HepG2 (cell line): ENCODE measurements around the gene CPT1C. TPM values are rescaled to one million over a fixed set of nuclear protein-coding genes. Genes with fewer than 3 reads are reported as not detected.

ENCODE experiments used
- AGO1 ChIP-seq: fragments of 200-400 bp; formaldehyde crosslinking; IDR thresholded peaks from 2 replicates; pipeline ENCODE4 v1.6.1; 2017; ENCODE audit warnings: mild to moderate bottlenecking, low read depth, low read length, moderate library complexity; ENCODE audit not compliant: poor library complexity, severe bottlenecking
- ARNT2 ChIP-seq: sonication (generic); formaldehyde crosslinking; IDR thresholded peaks from 2 replicates; pipeline ENCODE4 v1.8.0; 2022; ENCODE audit warnings: mild to moderate bottlenecking, low read depth, missing genetic modification reagents, moderate library complexity
- ATM ChIP-seq: fragments of 450-650 bp; IDR thresholded peaks from 2 replicates; pipeline ENCODE4 v1.7.1; 2017; ENCODE audit warnings: mild to moderate bottlenecking, borderline replicate concordance
- CEBPB ChIP-seq: IDR thresholded peaks from 2 replicates; pipeline ENCODE4 v1.6.1; 2011; ENCODE audit warnings: low read depth, low read length, improper control_type of control experiment, borderline replicate concordance
- CEBPG ChIP-seq: IDR thresholded peaks from 2 replicates; pipeline ENCODE4 v1.6.1; 2016
- KAT8 ChIP-seq: IDR thresholded peaks from 2 replicates; pipeline ENCODE4 v1.6.1; 2016; ENCODE audit warnings: missing genetic modification reagents, missing compliant biosample characterization
- MAF1 ChIP-seq: sonication (generic); formaldehyde crosslinking; IDR thresholded peaks from 2 replicates; pipeline ENCODE4 v1.5.0; 2020; ENCODE audit warnings: missing genetic modification reagents, borderline replicate concordance
- MEIS1 ChIP-seq: sonication (generic); formaldehyde crosslinking; IDR thresholded peaks from 2 replicates; pipeline ENCODE4 v1.9.0; 2021; ENCODE audit warnings: mild to moderate bottlenecking, missing genetic modification reagents, moderate library complexity, borderline replicate concordance
- MLLT10 ChIP-seq: sonication (generic); formaldehyde crosslinking; IDR thresholded peaks from 2 replicates; pipeline ENCODE4 v1.4.0; 2020; ENCODE audit warnings: missing genetic modification reagents
- PAX8 ChIP-seq: sonication (generic); formaldehyde crosslinking; IDR thresholded peaks from 2 replicates; pipeline ENCODE4 v1.8.0; 2022; ENCODE audit warnings: mild to moderate bottlenecking, missing genetic modification reagents, borderline replicate concordance
- PPARG ChIP-seq: conservative IDR thresholded peaks from 2 replicates; pipeline ENCODE4 v1.6.1; 2016; ENCODE audit warnings: missing biosample characterization, missing genetic modification reagents
- SIX1 ChIP-seq: sonication (generic); formaldehyde crosslinking; IDR thresholded peaks from 2 replicates; pipeline ENCODE4 v1.4.0; 2020; ENCODE audit warnings: missing genetic modification reagents, borderline replicate concordance
- SMAD3 ChIP-seq: sonication (generic); formaldehyde crosslinking; IDR thresholded peaks from 2 replicates; pipeline ENCODE4 v1.4.0; 2020; ENCODE audit warnings: missing genetic modification reagents
- ZNF205 ChIP-seq: IDR thresholded peaks from 2 replicates; pipeline ENCODE4 v1.6.1; 2018; ENCODE audit warnings: missing biosample characterization, missing genetic modification reagents
- ZNF24 ChIP-seq: fragments of 450-650 bp; IDR thresholded peaks from 2 replicates; pipeline ENCODE4 v1.6.1; 2017; ENCODE audit warnings: antibody characterized with exemption, mild to moderate bottlenecking
- ZNF282 ChIP-seq: fragments of 450-650 bp; IDR thresholded peaks from 2 replicates; pipeline ENCODE4 v1.6.1; 2018; ENCODE audit not compliant: partially characterized antibody
- ZNF350 ChIP-seq: sonication (generic); formaldehyde crosslinking; IDR thresholded peaks from 2 replicates; pipeline ENCODE4 v1.4.0; 2020; ENCODE audit warnings: mild to moderate bottlenecking, low read depth, missing genetic modification reagents, borderline replicate concordance
- ZNF605 ChIP-seq: sonication (generic); formaldehyde crosslinking; IDR thresholded peaks from 2 replicates; pipeline ENCODE4 v1.8.0; 2022; ENCODE audit warnings: mild to moderate bottlenecking, missing genetic modification reagents
- polyA plus RNA-seq, 8 experiments: library from polyadenylated mRNA; depleted of rRNA in 3 of 8; stranded (reverse) in 7 of 8; unstranded in 1 of 8; fragments of >200 nt; fragmentation: Illumina TruSeq in 4 of 8; extraction: Trizol in 4 of 8; gene quantifications; 2 replicates each; pipeline versions ENCODE4 v1.2.1 to v1.2.3, GENCODE V29; 2011 to 2016; ENCODE audit warnings: low read depth in 4 of 8, missing spikeins in 1 of 8, mixed read lengths in 1 of 8; ENCODE audit not compliant: insufficient read depth in 1 of 8
- total RNA-seq, 5 experiments: library from RNA; depleted of rRNA; stranded (reverse); fragments of >200 nt; fragmentation: Illumina TruSeq; extraction: Trizol; gene quantifications; 2 replicates each; pipeline ENCODE4 v1.2.3, GENCODE V29; 2016; ENCODE audit warnings: low read depth in 1 of 5
- TF ChIP-seq, protein P1 (sequence below): sonication (generic); formaldehyde crosslinking; IDR thresholded peaks from 2 replicates; pipeline ENCODE4 v1.4.0; 2020; ENCODE audit warnings: missing genetic modification reagents
- TF ChIP-seq, protein P2 (sequence below): IDR thresholded peaks from 2 replicates; pipeline ENCODE4 v1.6.1; 2016; ENCODE audit warnings: low read depth, control low read depth
- TF ChIP-seq, protein P3 (sequence below): sonication (generic); formaldehyde crosslinking; IDR thresholded peaks from 2 replicates; pipeline ENCODE4 v1.5.0; 2020; ENCODE audit warnings: missing genetic modification reagents, mild to moderate bottlenecking, borderline replicate concordance
- TF ChIP-seq, protein P4 (sequence below): sonication (generic); formaldehyde crosslinking; IDR thresholded peaks from 2 replicates; pipeline ENCODE4 v1.4.0; 2020; ENCODE audit warnings: missing genetic modification reagents
- TF ChIP-seq, protein P5 (sequence below): sonication (generic); formaldehyde crosslinking; IDR thresholded peaks from 2 replicates; pipeline ENCODE4 v1.4.0; 2020; ENCODE audit warnings: missing genetic modification reagents

CPT1C gene
- total and polyA plus RNA-seq, 2 of the 13 experiments (the other 11 are each of a cell fraction or from before 2014, with no cell fraction given): 0.18 TPM; not detected in 1

DNA sequence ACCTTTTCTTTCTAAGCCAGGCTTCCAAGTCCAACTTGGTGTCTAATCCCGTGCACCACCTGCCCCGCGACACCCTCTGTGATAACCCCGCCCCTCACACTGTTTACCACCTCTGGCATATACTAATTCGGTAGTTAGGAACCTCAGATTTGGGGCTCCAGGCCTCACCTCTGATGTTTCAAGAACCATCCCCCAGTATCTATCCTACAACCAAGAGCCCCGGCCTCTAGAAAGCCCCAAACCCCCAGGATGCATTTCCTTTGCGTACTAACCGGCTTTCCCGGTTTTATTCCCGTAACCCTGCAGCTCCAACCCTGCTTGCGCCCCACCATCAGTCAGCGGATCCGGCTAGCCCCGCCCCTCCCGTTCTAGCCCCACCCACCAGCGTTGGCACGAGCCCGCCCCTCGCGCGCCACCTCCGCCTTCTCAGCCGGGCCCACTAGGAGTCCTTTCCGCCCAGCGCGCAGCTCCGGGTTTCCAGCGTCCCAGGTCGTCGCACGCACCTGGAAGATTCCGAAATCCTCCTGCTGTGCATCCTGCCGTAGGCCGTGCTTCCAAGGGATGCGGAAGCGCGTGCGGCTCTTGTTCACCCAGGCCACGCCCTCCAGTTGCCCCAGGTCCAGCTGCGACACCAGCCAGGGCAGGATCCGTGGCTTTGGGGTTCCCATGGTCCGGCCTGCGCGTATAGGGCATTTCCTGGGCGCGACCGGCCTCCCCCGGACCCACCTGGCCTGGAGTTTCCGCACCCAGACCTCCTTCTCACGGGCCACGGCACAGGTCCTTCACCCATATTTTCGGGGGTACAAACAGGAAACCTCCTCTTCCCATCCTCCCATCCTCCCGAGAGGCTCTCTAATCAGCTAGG lies 26.5 kb upstream of the CPT1C start (continued):
- no peak for TF ChIP-seq ZNF605
- TF ChIP-seq, protein P1, sequence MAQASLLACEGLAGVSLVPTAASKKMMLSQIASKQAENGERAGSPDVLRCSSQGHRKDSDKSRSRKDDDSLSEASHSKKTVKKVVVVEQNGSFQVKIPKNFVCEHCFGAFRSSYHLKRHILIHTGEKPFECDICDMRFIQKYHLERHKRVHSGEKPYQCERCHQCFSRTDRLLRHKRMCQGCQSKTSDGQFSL: no peak
- no peak for TF ChIP-seq ATM
- TF ChIP-seq, protein P2, sequence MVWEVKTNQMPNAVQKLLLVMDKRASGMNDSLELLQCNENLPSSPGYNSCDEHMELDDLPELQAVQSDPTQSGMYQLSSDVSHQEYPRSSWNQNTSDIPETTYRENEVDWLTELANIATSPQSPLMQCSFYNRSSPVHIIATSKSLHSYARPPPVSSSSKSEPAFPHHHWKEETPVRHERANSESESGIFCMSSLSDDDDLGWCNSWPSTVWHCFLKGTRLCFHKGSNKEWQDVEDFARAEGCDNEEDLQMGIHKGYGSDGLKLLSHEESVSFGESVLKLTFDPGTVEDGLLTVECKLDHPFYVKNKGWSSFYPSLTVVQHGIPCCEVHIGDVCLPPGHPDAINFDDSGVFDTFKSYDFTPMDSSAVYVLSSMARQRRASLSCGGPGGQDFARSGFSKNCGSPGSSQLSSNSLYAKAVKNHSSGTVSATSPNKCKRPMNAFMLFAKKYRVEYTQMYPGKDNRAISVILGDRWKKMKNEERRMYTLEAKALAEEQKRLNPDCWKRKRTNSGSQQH (CRISPR knock-in tag): no peak
- TF ChIP-seq SMAD3 (CRISPR knock-in tag): 0 out of 2 replicates have a peak, but pooled peaks have one; percentile 40
- TF ChIP-seq ZNF24: no peak
- no peak for TF ChIP-seq MEIS1
- peak; percentile 92 for TF ChIP-seq AGO1
- no peak for TF ChIP-seq PAX8 (CRISPR knock-in tag)
- TF ChIP-seq ZNF282: no peak
- TF ChIP-seq SIX1 (CRISPR knock-in tag): no peak
- peak; percentile 74; the same call in 1 of the 2 replicates for TF ChIP-seq KAT8 (CRISPR knock-in tag)
- 0 out of 2 replicates have a peak, but pooled peaks have one; percentile 14 for TF ChIP-seq CEBPG (CRISPR knock-in tag)
- no peak for TF ChIP-seq MAF1
- TF ChIP-seq, protein P3, sequence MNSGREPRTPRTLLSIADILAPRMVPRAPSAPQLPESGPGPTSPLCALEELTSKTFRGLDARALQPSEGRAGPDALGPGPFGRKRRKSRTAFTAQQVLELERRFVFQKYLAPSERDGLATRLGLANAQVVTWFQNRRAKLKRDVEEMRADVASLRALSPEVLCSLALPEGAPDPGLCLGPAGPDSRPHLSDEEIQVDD (CRISPR knock-in tag): peak; percentile 36; the same call in 1 of the 2 replicates
- TF ChIP-seq MLLT10 (CRISPR knock-in tag): no peak
- no peak for TF ChIP-seq ZNF205 (CRISPR knock-in tag)
- no peak for TF ChIP-seq ZNF350 (CRISPR knock-in tag)
- TF ChIP-seq PPARG: 0 out of 2 replicates have a peak, but pooled peaks have one; percentile 12
- TF ChIP-seq, protein P4, sequence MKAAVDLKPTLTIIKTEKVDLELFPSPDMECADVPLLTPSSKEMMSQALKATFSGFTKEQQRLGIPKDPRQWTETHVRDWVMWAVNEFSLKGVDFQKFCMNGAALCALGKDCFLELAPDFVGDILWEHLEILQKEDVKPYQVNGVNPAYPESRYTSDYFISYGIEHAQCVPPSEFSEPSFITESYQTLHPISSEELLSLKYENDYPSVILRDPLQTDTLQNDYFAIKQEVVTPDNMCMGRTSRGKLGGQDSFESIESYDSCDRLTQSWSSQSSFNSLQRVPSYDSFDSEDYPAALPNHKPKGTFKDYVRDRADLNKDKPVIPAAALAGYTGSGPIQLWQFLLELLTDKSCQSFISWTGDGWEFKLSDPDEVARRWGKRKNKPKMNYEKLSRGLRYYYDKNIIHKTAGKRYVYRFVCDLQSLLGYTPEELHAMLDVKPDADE (CRISPR knock-in tag): no peak
- TF ChIP-seq CEBPB: no peak
- 0 out of 2 replicates have a peak, but pooled peaks have one; percentile 43 for TF ChIP-seq ARNT2
- TF ChIP-seq, protein P5, sequence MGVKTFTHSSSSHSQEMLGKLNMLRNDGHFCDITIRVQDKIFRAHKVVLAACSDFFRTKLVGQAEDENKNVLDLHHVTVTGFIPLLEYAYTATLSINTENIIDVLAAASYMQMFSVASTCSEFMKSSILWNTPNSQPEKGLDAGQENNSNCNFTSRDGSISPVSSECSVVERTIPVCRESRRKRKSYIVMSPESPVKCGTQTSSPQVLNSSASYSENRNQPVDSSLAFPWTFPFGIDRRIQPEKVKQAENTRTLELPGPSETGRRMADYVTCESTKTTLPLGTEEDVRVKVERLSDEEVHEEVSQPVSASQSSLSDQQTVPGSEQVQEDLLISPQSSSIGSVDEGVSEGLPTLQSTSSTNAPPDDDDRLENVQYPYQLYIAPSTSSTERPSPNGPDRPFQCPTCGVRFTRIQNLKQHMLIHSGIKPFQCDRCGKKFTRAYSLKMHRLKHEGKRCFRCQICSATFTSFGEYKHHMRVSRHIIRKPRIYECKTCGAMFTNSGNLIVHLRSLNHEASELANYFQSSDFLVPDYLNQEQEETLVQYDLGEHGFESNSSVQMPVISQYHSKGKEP (CRISPR knock-in tag): no peak
